Kidney tubule cell (primary cell): ENCODE measurements around the gene DLG2.
A peak's percentile ranks its signal among the peaks of the same experiment; 100 is the strongest.

Source experiments
- DNase-seq: peaks from one replicate; pipeline ENCODE4 v3.0.0-alpha.2; 2018; ENCODE audit warnings: low spot score

The DLG2 gene

GRCh38 chr11:83680321-83680720 lies 1946.8 kb downstream of the DLG2 start:
- no peak for DNase-seq

- no peak for DNase-seq
Observed at GRCh38 chr11:83678831-83679584, 1948.1 kb downstream of the DLG2 start.

- DNase-seq, result no peak
Observed at GRCh38 chr11:83677730-83678129, 1949.4 kb downstream of the DLG2 start.

GRCh38 chr11:83676056-83676601 lies 1951.0 kb downstream of the DLG2 start:
- DNase-seq, result no peak

- DNase-seq, result peak; percentile 29
Observed at GRCh38 chr11:83674102-83674896, 1952.8 kb downstream of the DLG2 start.

- no peak for DNase-seq
Observed at GRCh38 chr11:83671289-83671688, 1955.9 kb downstream of the DLG2 start.

- no peak for DNase-seq
Observed at GRCh38 chr11:83666149-83666548, 1961.0 kb downstream of the DLG2 start.

GRCh38 chr11:83663988-83664387 lies 1963.2 kb downstream of the DLG2 start:
- DNase-seq, result no peak

GRCh38 chr11:83663446-83663845 lies 1963.7 kb downstream of the DLG2 start:
- DNase-seq, result peak; percentile 30

GRCh38 chr11:83662494-83662893 lies 1964.7 kb downstream of the DLG2 start:
- no peak for DNase-seq

- no peak for DNase-seq
Observed at GRCh38 chr11:83661491-83662350, 1965.4 kb downstream of the DLG2 start.

GRCh38 chr11:83659466-83659865 lies 1967.7 kb downstream of the DLG2 start:
- no peak for DNase-seq

- DNase-seq, result peak; percentile 70
Observed at GRCh38 chr11:83656796-83657330, 1970.3 kb downstream of the DLG2 start.

- DNase-seq, result no peak
Observed at GRCh38 chr11:83655976-83656375, 1971.2 kb downstream of the DLG2 start.

- DNase-seq, result no peak
Observed at GRCh38 chr11:83649528-83649855, 1977.7 kb downstream of the DLG2 start.

- DNase-seq, result peak; percentile 81
Observed at GRCh38 chr11:83648610-83649527, 1978.3 kb downstream of the DLG2 start.

GRCh38 chr11:83645561-83645960 lies 1981.6 kb downstream of the DLG2 start:
- no peak for DNase-seq

GRCh38 chr11:83643115-83643514 lies 1984.0 kb downstream of the DLG2 start:
- no peak for DNase-seq

GRCh38 chr11:83642500-83642899 lies 1984.6 kb downstream of the DLG2 start:
- no peak for DNase-seq

GRCh38 chr11:83641511-83641910 lies 1985.6 kb downstream of the DLG2 start:
- no peak for DNase-seq
